Measurements from ENCODE around the gene CTNNBL1. TPM values are rescaled to one million over a fixed set of nuclear protein-coding genes. Genes with fewer than 3 reads are reported as not detected.

Gene CTNNBL1
- total RNA-seq, 3 donors from 2014 or later (not counting 1 experiment from before 2014, with no cell fraction given), result 59.1 to 75.6 (median 67.6) TPM

- H3K9me3 ChIP-seq (ENCODE audit: control insufficient read depth, insufficient read depth, low read length), result no peaks in the 10 kb centered on the region
- ATAC-seq (no peak), DNase-seq (no peak)
- H3K27ac ChIP-seq (ENCODE audit: low read length), result no peak overlapping the region
- no peak overlapping the region for H3K4me3 ChIP-seq (ENCODE audit: low read length)
- Mint-ChIP-seq H3K4me3 (no peak overlapping the region), H3K4me1 (no peaks in the 10 kb centered on the region), H3K27ac (no peak overlapping the region), H3K36me3 (peaks cover 17% of the 10 kb centered on the region), H3K9me3 (no peaks in the 10 kb centered on the region), H3K27me3 (ENCODE audit: low read depth in 2 of 2) (no peaks in the 10 kb centered on the region)
- H3K27me3 ChIP-seq (ENCODE audit: control insufficient read depth, insufficient read depth, low read length), result no peaks in the 10 kb centered on the region
- no peak for TF ChIP-seq CTCF (IDR thresholded peaks at IDR 0.05)
- intact Hi-C loops (cut with micrococcal nuclease), result no loop called here
- WGBS (ENCODE audit: insufficient coverage), result 96% methylated on average over 4 of the region's 4 CpGs
- peaks cover 33% of the 10 kb centered on the region for H3K36me3 ChIP-seq (ENCODE audit: control insufficient read depth, insufficient read depth, low read length)
- H3K4me1 ChIP-seq (ENCODE audit: control insufficient read depth, insufficient read depth, low read length), result no peaks in the 10 kb centered on the region
Measured at GRCh38 chr20:37846573-37846972, 152.7 kb downstream of the CTNNBL1 start.

- Mint-ChIP-seq H3K27ac (no peak overlapping the region), H3K9me3 (no peaks in the 10 kb centered on the region), H3K4me3 (no peak overlapping the region), H3K36me3 (peaks cover 9% of the 10 kb centered on the region), H3K4me1 (no peaks in the 10 kb centered on the region), H3K27me3 (ENCODE audit: low read depth in 2 of 2) (no peaks in the 10 kb centered on the region)
- 78% methylated on average over 5 of the region's 5 CpGs for WGBS (ENCODE audit: insufficient coverage)
- intact Hi-C loops (cut with micrococcal nuclease), result no loop called here
- H3K9me3 ChIP-seq (ENCODE audit: control insufficient read depth, insufficient read depth, low read length), result no peaks in the 10 kb centered on the region
- H3K4me1 ChIP-seq (ENCODE audit: control insufficient read depth, insufficient read depth, low read length), result no peaks in the 10 kb centered on the region
- no peak overlapping the region for H3K27ac ChIP-seq (ENCODE audit: low read length)
- no peaks in the 10 kb centered on the region for H3K27me3 ChIP-seq (ENCODE audit: control insufficient read depth, insufficient read depth, low read length)
- peaks cover 35% of the 10 kb centered on the region for H3K36me3 ChIP-seq (ENCODE audit: control insufficient read depth, insufficient read depth, low read length)
- DNase-seq (no peak), ATAC-seq (no peak)
- TF ChIP-seq CTCF (IDR thresholded peaks at IDR 0.05), result no peak
- no peak overlapping the region for H3K4me3 ChIP-seq (ENCODE audit: low read length)
Measured at GRCh38 chr20:37848706-37849105, 154.9 kb downstream of the CTNNBL1 start.

- H3K4me3 Mint-ChIP-seq, result no peak overlapping the region
- no peak overlapping the region for H3K27ac Mint-ChIP-seq
- Histone ChIP-seq H3K4me3 (ENCODE audit: low read length) (no peak overlapping the region), H3K9me3 (ENCODE audit: control insufficient read depth, insufficient read depth, low read length) (no peaks in the 10 kb centered on the region), H3K27ac (ENCODE audit: low read length) (no peak overlapping the region), H3K36me3 (ENCODE audit: control insufficient read depth, insufficient read depth, low read length) (peaks cover 38% of the 10 kb centered on the region), H3K4me1 (ENCODE audit: control insufficient read depth, insufficient read depth, low read length) (no peaks in the 10 kb centered on the region), H3K27me3 (ENCODE audit: control insufficient read depth, insufficient read depth, low read length) (no peaks in the 10 kb centered on the region)
- no peaks in the 10 kb centered on the region for H3K9me3 Mint-ChIP-seq
- DNase-seq, result no peak
- H3K27me3 Mint-ChIP-seq (ENCODE audit: low read depth in 2 of 2), result no peaks in the 10 kb centered on the region
- H3K4me1 Mint-ChIP-seq, result no peaks in the 10 kb centered on the region
- H3K36me3 Mint-ChIP-seq, result peaks cover 9% of the 10 kb centered on the region
- ATAC-seq, result no peak
- 97% methylated on average over 9 of the region's 9 CpGs for WGBS (ENCODE audit: insufficient coverage)
- TF ChIP-seq CTCF (IDR thresholded peaks at IDR 0.05), result no peak
- intact Hi-C loops (cut with micrococcal nuclease), result no loop called here
Measured at GRCh38 chr20:37849156-37849555, 155.3 kb downstream of the CTNNBL1 start.

- Mint-ChIP-seq H3K36me3 (peaks cover 9% of the 10 kb centered on the region), H3K4me1 (no peaks in the 10 kb centered on the region)
- intact Hi-C loops (cut with micrococcal nuclease), result no loop called here
Measured at GRCh38 chr20:37849566-37849965, 155.7 kb downstream of the CTNNBL1 start.

More at GRCh38 chr20:37849566-37849965, 155.7 kb downstream of the CTNNBL1 start:
- H3K27ac Mint-ChIP-seq, result no peak overlapping the region
- DNase-seq, result no peak
- no peak for ATAC-seq
- no peak overlapping the region for H3K4me3 ChIP-seq (ENCODE audit: low read length)
- no peak for TF ChIP-seq CTCF (IDR thresholded peaks at IDR 0.05)
- H3K4me1 ChIP-seq (ENCODE audit: control insufficient read depth, insufficient read depth, low read length), result no peaks in the 10 kb centered on the region
- H3K9me3 ChIP-seq (ENCODE audit: control insufficient read depth, insufficient read depth, low read length), result no peaks in the 10 kb centered on the region
- H3K27me3 Mint-ChIP-seq (ENCODE audit: low read depth in 2 of 2), result no peaks in the 10 kb centered on the region
- WGBS (ENCODE audit: insufficient coverage), result 93% methylated on average over 2 of the region's 2 CpGs
- no peaks in the 10 kb centered on the region for H3K9me3 Mint-ChIP-seq
- no peak overlapping the region for H3K27ac ChIP-seq (ENCODE audit: low read length)
- H3K27me3 ChIP-seq (ENCODE audit: control insufficient read depth, insufficient read depth, low read length), result no peaks in the 10 kb centered on the region
- H3K36me3 ChIP-seq (ENCODE audit: control insufficient read depth, insufficient read depth, low read length), result peaks cover 38% of the 10 kb centered on the region
- no peak overlapping the region for H3K4me3 Mint-ChIP-seq

Data from natural killer cell (primary cell).